DOHH2 (cell line): ENCODE data around the gene EML4.

Experiments used
- H3F3A ChIP-seq: fragments of 200-600 bp; sonication (generic), shearing (Covaris generic); 2 replicates; pipeline ENCODE4 v1.6.0; 2016; ENCODE audit warnings: antibody characterized with exemption, mild to moderate bottlenecking; ENCODE audit not compliant: control insufficient read depth, insufficient read depth
- H3K27ac ChIP-seq: fragments of 200-600 bp; sonication (generic); 2 replicates; pipeline ENCODE4 v1.5.1; 2014; ENCODE audit warnings: low read depth, mild to moderate bottlenecking, low read length, moderate library complexity
- H3K27me3 ChIP-seq: fragments of 200-600 bp; sonication (generic); 2 replicates; pipeline ENCODE4 v1.6.1; 2014; ENCODE audit warnings: mild to moderate bottlenecking, low read length, mixed read lengths; ENCODE audit not compliant: control insufficient read depth
- H3K36me3 ChIP-seq: fragments of 200-600 bp; sonication (generic); 2 replicates; pipeline ENCODE4 v1.6.1; 2014; ENCODE audit warnings: mild to moderate bottlenecking, low read length, moderate library complexity, mixed read lengths; ENCODE audit not compliant: control insufficient read depth
- H3K4me1 ChIP-seq: fragments of 200-600 bp; sonication (generic); 2 replicates; pipeline ENCODE4 v1.6.1; 2014; ENCODE audit warnings: mild to moderate bottlenecking, low read length, mixed read lengths; ENCODE audit not compliant: control insufficient read depth
- H3K4me2 ChIP-seq: fragments of 200-600 bp; sonication (generic); 2 replicates; pipeline ENCODE4 v1.6.0; 2014; ENCODE audit warnings: mild to moderate bottlenecking, low read length, moderate library complexity
- H3K4me3 ChIP-seq: fragments of 200-600 bp; sonication (generic); 2 replicates; pipeline ENCODE4 v1.5.1; 2014; ENCODE audit warnings: mild to moderate bottlenecking, low read length, mixed read lengths
- H3K79me2 ChIP-seq: fragments of 200-600 bp; sonication (generic); 2 replicates; pipeline ENCODE4 v1.6.1; 2014; ENCODE audit warnings: mild to moderate bottlenecking, low read length, mixed read lengths; ENCODE audit not compliant: control insufficient read depth
- H3K9me2 ChIP-seq: fragments of 200-600 bp; sonication (generic); replicated peaks from 2 replicates; pipeline ENCODE4 v1.6.1; 2014; ENCODE audit warnings: mild to moderate bottlenecking, low read length, mixed read lengths; ENCODE audit not compliant: control insufficient read depth
- H3K9me3 ChIP-seq: fragments of 200-600 bp; sonication (generic); 2 replicates; pipeline ENCODE4 v1.6.1; 2014; ENCODE audit warnings: antibody characterized with exemption, low read length, mixed read lengths; ENCODE audit not compliant: control insufficient read depth, insufficient read depth
- H4K20me1 ChIP-seq: fragments of 200-600 bp; sonication (generic); 2 replicates; pipeline ENCODE4 v1.6.0; 2014; ENCODE audit warnings: low read depth, mild to moderate bottlenecking, antibody characterized with exemption, low read length, moderate library complexity; ENCODE audit not compliant: control insufficient read depth, insufficient read depth
- EZH2phosphoT487 ChIP-seq: fragments of 200-600 bp; sonication (generic); IDR thresholded peaks from 2 replicates; pipeline ENCODE4 v1.6.1; 2017; ENCODE audit warnings: borderline replicate concordance, mild to moderate bottlenecking, antibody characterized with exemption, low read length, moderate library complexity, mixed read lengths
- TF ChIP-seq, protein P1 (sequence below): fragments of 200-600 bp; sonication (generic); IDR thresholded peaks from one replicate; pipeline ENCODE4 v1.5.1; 2014; ENCODE audit warnings: antibody characterized with exemption, mild to moderate bottlenecking, low read depth, low read length; ENCODE audit not compliant: poor library complexity, severe bottlenecking

The EML4 gene

DNA sequence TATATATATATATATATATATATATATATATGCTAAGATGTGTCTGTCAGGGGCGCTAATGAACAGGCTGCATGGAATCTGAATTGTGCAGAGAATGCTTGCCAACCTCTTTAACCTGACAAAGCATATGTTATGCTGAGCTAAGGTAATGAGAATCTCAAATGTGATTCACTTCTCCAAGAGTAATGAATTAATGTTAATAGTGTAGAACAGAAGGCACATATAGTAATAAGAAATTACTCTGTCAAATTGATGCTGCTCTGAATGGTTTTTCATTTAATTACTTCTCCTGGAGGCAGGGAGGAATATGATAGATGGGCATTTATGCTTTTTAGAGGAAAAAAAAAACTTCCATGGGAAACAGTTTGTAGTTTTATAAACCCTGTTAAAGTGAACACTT, 156.5 kb downstream of the EML4 start:
- Histone ChIP-seq H3K79me2 (no peaks in the 10 kb centered on the region), H3K27me3 (no peaks in the 10 kb centered on the region), H3K4me2 (no peak overlapping the region), H3K9me2 (no peaks in the 10 kb centered on the region), H3K27ac (no peak overlapping the region), H3K4me1 (no peaks in the 10 kb centered on the region), H3K9me3 (no peaks in the 10 kb centered on the region), H3K4me3 (no peak overlapping the region), H4K20me1 (no peaks in the 10 kb centered on the region; the same call in 1 of the 2 replicates), H3F3A (peaks cover 3% of the 10 kb centered on the region; the same call in 1 of the 2 replicates), H3K36me3 (peaks cover 14% of the 10 kb centered on the region)
- TF ChIP-seq EZH2phosphoT487 = no peak
- TF ChIP-seq, protein P1, sequence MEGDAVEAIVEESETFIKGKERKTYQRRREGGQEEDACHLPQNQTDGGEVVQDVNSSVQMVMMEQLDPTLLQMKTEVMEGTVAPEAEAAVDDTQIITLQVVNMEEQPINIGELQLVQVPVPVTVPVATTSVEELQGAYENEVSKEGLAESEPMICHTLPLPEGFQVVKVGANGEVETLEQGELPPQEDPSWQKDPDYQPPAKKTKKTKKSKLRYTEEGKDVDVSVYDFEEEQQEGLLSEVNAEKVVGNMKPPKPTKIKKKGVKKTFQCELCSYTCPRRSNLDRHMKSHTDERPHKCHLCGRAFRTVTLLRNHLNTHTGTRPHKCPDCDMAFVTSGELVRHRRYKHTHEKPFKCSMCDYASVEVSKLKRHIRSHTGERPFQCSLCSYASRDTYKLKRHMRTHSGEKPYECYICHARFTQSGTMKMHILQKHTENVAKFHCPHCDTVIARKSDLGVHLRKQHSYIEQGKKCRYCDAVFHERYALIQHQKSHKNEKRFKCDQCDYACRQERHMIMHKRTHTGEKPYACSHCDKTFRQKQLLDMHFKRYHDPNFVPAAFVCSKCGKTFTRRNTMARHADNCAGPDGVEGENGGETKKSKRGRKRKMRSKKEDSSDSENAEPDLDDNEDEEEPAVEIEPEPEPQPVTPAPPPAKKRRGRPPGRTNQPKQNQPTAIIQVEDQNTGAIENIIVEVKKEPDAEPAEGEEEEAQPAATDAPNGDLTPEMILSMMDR = no peak

DNA sequence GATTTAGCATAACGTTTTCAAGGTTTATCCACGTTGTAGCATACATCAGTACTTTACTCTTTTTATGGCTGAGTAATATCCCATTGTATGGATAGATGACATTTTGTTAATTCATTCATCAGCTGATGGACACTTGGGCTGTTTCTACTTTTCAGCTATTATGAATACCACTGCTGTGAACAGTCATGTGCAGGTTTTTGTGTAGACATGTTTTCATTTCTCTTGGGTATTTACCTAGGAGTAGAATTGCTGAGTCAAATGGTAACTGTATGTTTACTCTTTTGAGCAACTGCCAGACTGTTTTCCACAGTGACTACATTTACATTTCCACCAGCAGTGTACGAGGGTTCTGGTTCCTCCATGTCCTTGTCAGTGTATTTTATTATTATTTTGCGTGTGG, 158.0 kb downstream of the EML4 start:
- no peaks in the 10 kb centered on the region for H3K9me2 ChIP-seq
- H3K4me2 ChIP-seq = no peak overlapping the region
- peaks cover 3% of the 10 kb centered on the region; the same call in 1 of the 2 replicates for H3F3A ChIP-seq
- no peaks in the 10 kb centered on the region; the same call in 1 of the 2 replicates for H4K20me1 ChIP-seq
- H3K79me2 ChIP-seq = no peaks in the 10 kb centered on the region
- H3K4me3 ChIP-seq = no peak overlapping the region
- no peaks in the 10 kb centered on the region for H3K4me1 ChIP-seq
- TF ChIP-seq EZH2phosphoT487 = no peak
- TF ChIP-seq, protein P1 = no peak
- no peaks in the 10 kb centered on the region for H3K9me3 ChIP-seq
- no peaks in the 10 kb centered on the region for H3K27me3 ChIP-seq
- H3K36me3 ChIP-seq = peaks cover 26% of the 10 kb centered on the region
- H3K27ac ChIP-seq = no peak overlapping the region

DNA sequence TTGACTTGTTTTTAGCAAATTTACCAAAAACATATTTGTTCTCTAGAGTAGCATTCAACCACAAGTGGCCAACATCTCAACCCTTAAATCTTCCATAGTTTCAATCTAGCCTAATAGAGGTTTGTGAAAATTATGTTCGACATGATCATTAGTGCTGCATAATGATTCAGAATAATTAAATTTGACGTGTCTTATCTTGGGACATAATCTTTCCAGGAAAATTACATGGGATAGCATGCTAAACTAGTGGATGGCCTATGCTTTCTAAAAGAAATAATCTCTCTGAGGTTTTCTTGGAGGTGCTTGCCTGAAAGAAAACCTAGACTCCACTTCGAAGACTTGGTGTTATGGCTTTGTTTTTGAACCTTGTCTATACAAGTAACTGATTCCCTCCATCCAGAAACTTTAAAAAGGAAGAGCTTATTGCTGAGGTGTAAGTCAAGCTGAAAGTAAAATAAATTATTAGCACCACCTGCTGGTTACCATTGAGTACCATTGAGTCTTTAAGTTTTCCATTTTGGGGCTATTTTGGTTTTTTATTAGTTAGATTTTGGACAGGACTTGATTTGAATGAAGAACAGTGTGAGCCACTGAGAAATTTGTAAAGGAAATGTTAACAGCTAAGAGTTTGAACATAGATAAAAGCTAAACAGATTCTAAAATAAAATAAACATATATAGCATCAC, 159.1 kb downstream of the EML4 start:
- no peaks in the 10 kb centered on the region for H3K9me2 ChIP-seq
- peaks cover 3% of the 10 kb centered on the region; the same call in 1 of the 2 replicates for H3F3A ChIP-seq
- no peaks in the 10 kb centered on the region for H3K79me2 ChIP-seq
- no peaks in the 10 kb centered on the region for H3K4me1 ChIP-seq
- TF ChIP-seq, protein P1 = peak; percentile 60
- TF ChIP-seq EZH2phosphoT487 = no peak
- H3K36me3 ChIP-seq = peaks cover 38% of the 10 kb centered on the region
- H3K4me3 ChIP-seq = no peak overlapping the region
- no peaks in the 10 kb centered on the region for H3K9me3 ChIP-seq
- no peaks in the 10 kb centered on the region for H3K27me3 ChIP-seq
- H3K27ac ChIP-seq = no peak overlapping the region
- H3K4me2 ChIP-seq = no peak overlapping the region
- H4K20me1 ChIP-seq = no peaks in the 10 kb centered on the region; the same call in 1 of the 2 replicates
